ENCODE measurements around the gene KLHL24.

The KLHL24 gene

GRCh38 chr3:183635431-183636220, at the start of gene KLHL24:
Gene KLHL24, plus strand, starts transcription at chr3:183635623. Its CDS starts 14,734 bp downstream, at chr3:183650357.
- TF ChIP-seq CTCF (IDR thresholded peaks at IDR 0.05; ENCODE audit: low read depth, low read length) = no peak
- peak; percentile 70 for DNase-seq (ENCODE audit: extremely low read depth, low read depth)

GRCh38 chr3:183586477-183586876, 48.9 kb upstream of the KLHL24 start:
- DNase-seq (ENCODE audit: extremely low read depth, low read depth) = no peak

GRCh38 chr3:183587336-183587735, 48.1 kb upstream of the KLHL24 start:
- no peak for TF ChIP-seq CTCF (IDR thresholded peaks at IDR 0.05; ENCODE audit: low read depth, low read length)
- no peak for DNase-seq (ENCODE audit: extremely low read depth, low read depth)

More at GRCh38 chr3:183586477-183586876, 48.9 kb upstream of the KLHL24 start:
- TF ChIP-seq CTCF (IDR thresholded peaks at IDR 0.05; ENCODE audit: low read depth, low read length) = no peak

GRCh38 chr3:183590442-183590841, 45.0 kb upstream of the KLHL24 start:
- no peak for TF ChIP-seq CTCF (IDR thresholded peaks at IDR 0.05; ENCODE audit: low read depth, low read length)
- DNase-seq (ENCODE audit: extremely low read depth, low read depth) = no peak

GRCh38 chr3:183591881-183592521, 43.4 kb upstream of the KLHL24 start:
- no peak for DNase-seq (ENCODE audit: extremely low read depth, low read depth)
- TF ChIP-seq CTCF (IDR thresholded peaks at IDR 0.05; ENCODE audit: low read depth, low read length) = no peak; the same call in 1 of the 2 replicates

- TF ChIP-seq CTCF (IDR thresholded peaks at IDR 0.05; ENCODE audit: low read depth, low read length) = no peak
- no peak for DNase-seq (ENCODE audit: extremely low read depth, low read depth)
Observed at GRCh38 chr3:183592821-183593220, 42.6 kb upstream of the KLHL24 start.

GRCh38 chr3:183594636-183595035, 40.8 kb upstream of the KLHL24 start:
- no peak for DNase-seq (ENCODE audit: extremely low read depth, low read depth)
- no peak for TF ChIP-seq CTCF (IDR thresholded peaks at IDR 0.05; ENCODE audit: low read depth, low read length)

All from AG09319 (cell line).